SK-N-SH (cell line): ENCODE data around the gene TSHZ2.

Experiments
- CTCF ChIP-seq: fragments of 200-600 bp; sonication (generic); IDR thresholded peaks from 2 replicates; pipeline ENCODE4 v1.6.1; 2017; ENCODE audit warnings: antibody characterized with exemption, mild to moderate bottlenecking, moderate library complexity
- NRF1 ChIP-seq: IDR thresholded peaks from 2 replicates; pipeline ENCODE4 v1.6.1; 2012; ENCODE audit warnings: low read depth, mild to moderate bottlenecking, low read length
- PBX3 ChIP-seq: IDR thresholded peaks from 2 replicates; pipeline ENCODE4; 2012
- POLR2AphosphoS5 ChIP-seq: IDR thresholded peaks from 2 replicates; pipeline ENCODE4 v1.6.1; 2012; ENCODE audit warnings: low read depth, low read length
- RCOR1 ChIP-seq: fragments of 150-350 bp; IDR thresholded peaks from 2 replicates; pipeline ENCODE4 v1.6.1; 2017; ENCODE audit warnings: antibody characterized with exemption, low read length
- SIN3A ChIP-seq: IDR thresholded peaks from 2 replicates; pipeline ENCODE4 v1.6.1; 2012; ENCODE audit warnings: low read depth, mild to moderate bottlenecking, low read length, moderate library complexity, borderline replicate concordance
- TCF12 ChIP-seq: IDR thresholded peaks from 2 replicates; pipeline ENCODE4 v1.4.0; 2012
- TF ChIP-seq, protein P1 (sequence below): IDR thresholded peaks from 2 replicates; pipeline ENCODE4 v1.4.0; 2012; ENCODE audit warnings: low read depth
- TF ChIP-seq, protein P2 (sequence below): IDR thresholded peaks from 2 replicates; pipeline ENCODE4 v1.4.0; 2012; ENCODE audit warnings: low read depth, borderline replicate concordance

GRCh38 chr20:53128004-53128403, 155.8 kb downstream of the TSHZ2 start:
- TF ChIP-seq PBX3 (no peak), CTCF (no peak), POLR2AphosphoS5 (no peak), SIN3A (no peak), RCOR1 (no peak), TCF12 (no peak), NRF1 (no peak)
- TF ChIP-seq, protein P1, sequence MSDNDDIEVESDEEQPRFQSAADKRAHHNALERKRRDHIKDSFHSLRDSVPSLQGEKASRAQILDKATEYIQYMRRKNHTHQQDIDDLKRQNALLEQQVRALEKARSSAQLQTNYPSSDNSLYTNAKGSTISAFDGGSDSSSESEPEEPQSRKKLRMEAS: no peak
- TF ChIP-seq, protein P2, sequence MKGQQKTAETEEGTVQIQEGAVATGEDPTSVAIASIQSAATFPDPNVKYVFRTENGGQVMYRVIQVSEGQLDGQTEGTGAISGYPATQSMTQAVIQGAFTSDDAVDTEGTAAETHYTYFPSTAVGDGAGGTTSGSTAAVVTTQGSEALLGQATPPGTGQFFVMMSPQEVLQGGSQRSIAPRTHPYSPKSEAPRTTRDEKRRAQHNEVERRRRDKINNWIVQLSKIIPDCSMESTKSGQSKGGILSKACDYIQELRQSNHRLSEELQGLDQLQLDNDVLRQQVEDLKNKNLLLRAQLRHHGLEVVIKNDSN: no peak
